Activated naive CD4-positive, alpha-beta T cell treated with anti-CD3 and anti-CD28 coated beads for 36 hours (primary cell): ENCODE measurements around the gene TMOD4. TPM values are rescaled to one million over a fixed set of nuclear protein-coding genes. Genes with fewer than 3 reads are reported as not detected.
"Not testable (repeated sequence)": the region's sequence is repeated elsewhere in the genome, so short reads cannot be mapped to it uniquely, and the experiment has no call there.

Source experiments
- CTCF ChIA-PET: fragments of 350-600 bp; sonication (Branson Sonifier 250); formaldehyde crosslinking; loops from one replicate; lab custom pipeline; 2021; ENCODE audit warnings: antibody characterized with exemption; lab: Charles Lee
- DNase-seq: peaks from one replicate; pipeline ENCODE4 v3.0.0-alpha.2; 2020
- H3K27ac Mint-ChIP-seq: one replicate; pipeline ENCODE4 v1.8.0; 2021; ENCODE audit warnings: mild to moderate bottlenecking, mixed read lengths
- H3K27me3 Mint-ChIP-seq: one replicate; pipeline ENCODE4 v1.8.0; 2021; ENCODE audit warnings: low read depth, mixed read lengths
- H3K36me3 Mint-ChIP-seq: one replicate; pipeline ENCODE4 v1.8.0; 2021; ENCODE audit warnings: low read depth, mixed read lengths
- H3K4me1 Mint-ChIP-seq: one replicate; pipeline ENCODE4 v1.8.0; 2021; ENCODE audit warnings: low read depth, mixed read lengths
- H3K4me3 Mint-ChIP-seq: one replicate; pipeline ENCODE4 v1.8.0; 2021; ENCODE audit warnings: mild to moderate bottlenecking, moderate library complexity, mixed read lengths
- H3K9me3 Mint-ChIP-seq: one replicate; pipeline ENCODE4 v1.8.0; 2021; ENCODE audit warnings: mixed read lengths
- intact Hi-C: fragments of 100-400 bp; cut with micrococcal nuclease; formaldehyde crosslinking; loops from one replicate; pipeline ENCODE4 v1.15.1; 2023
- total RNA-seq, 2 experiments: library from RNA; stranded (reverse); gene quantifications; one replicate each; pipeline ENCODE4 v1.2.3, GENCODE V29; 2021

Gene TMOD4
- total RNA-seq, 2 experiments from 2014 or later = 0.98 to 1.1 TPM

DNA sequence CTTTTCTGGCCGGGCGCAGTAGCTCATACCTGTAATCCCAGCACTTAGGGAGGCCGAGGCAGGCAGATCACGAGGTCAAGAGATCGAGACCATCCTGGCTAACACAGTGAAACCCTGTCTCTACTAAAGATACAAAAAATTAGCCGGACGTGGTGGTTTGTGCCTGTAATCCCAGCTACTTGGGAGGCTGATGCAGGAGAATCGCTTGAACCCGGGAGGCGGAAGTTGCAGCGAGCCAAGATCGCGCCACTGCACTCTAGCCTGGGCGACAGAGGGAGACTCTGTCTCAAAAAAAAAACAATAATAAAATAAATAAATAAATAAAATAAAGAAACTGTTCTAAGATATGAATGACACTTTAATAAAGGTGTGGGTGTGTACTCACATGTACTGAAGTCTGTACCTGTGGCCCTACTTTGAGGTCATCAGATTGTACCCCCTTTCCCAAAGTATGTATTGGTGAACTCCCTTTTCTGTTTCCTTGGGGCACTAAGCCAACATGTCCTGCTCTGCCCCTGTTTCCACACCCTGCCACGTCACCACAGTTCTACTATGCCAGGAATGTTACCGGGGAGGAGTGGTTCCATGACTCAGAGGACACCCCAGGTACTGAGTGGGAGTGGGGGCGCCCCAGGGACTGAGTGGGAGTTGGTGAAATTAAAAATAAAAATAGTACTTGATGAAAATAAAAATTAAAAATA, 19.3 kb upstream of the TMOD4 start:
- not testable (repeated sequence) for H3K27ac Mint-ChIP-seq, H3K27me3 Mint-ChIP-seq, H3K9me3 Mint-ChIP-seq, DNase-seq, H3K4me3 Mint-ChIP-seq
- Mint-ChIP-seq H3K4me1 (peaks cover 25% of the 10 kb centered on the region), H3K36me3 (peaks cover 12% of the 10 kb centered on the region)
- intact Hi-C loops = loop anchor here (5.0 to 10.0 kb wide), 5 partner anchors 132 to 852 kb away; partner anchors contain the start of genes C2CD4D, PI4KB, POGZ and RORC
- CTCF ChIA-PET = interaction anchor here (0.8 to 1.9 kb wide), 8 partner anchors 18 to 147 kb away, joined by 3 to 14 read pairs (median 3); no protein-coding TSS in a partner anchor

- CTCF ChIA-PET = interaction anchor here (1.4 kb wide), 1 partner anchor 58 kb away, joined by 6 read pairs; no protein-coding TSS in a partner anchor
- Mint-ChIP-seq H3K4me3 (no peak overlapping the region), H3K9me3 (no peaks in the 10 kb centered on the region), H3K4me1 (peaks cover 27% of the 10 kb centered on the region), H3K27me3 (no peaks in the 10 kb centered on the region), H3K27ac (no peak overlapping the region), H3K36me3 (peaks cover 5% of the 10 kb centered on the region)
- DNase-seq = no peak
- intact Hi-C loops = loop anchor here (10.0 kb wide), 2 partner anchors 421 to 641 kb away; partner anchors contain the start of genes C2CD4D, RORC and SNX27
Measured at GRCh38 chr1:151193856-151194255, 18.1 kb upstream of the TMOD4 start.

- H3K4me1 Mint-ChIP-seq = peaks cover 32% of the 10 kb centered on the region
- intact Hi-C loops = loop anchor here (10.0 kb wide), 2 partner anchors 421 to 641 kb away; partner anchors contain the start of genes C2CD4D, RORC and SNX27
- H3K4me3 Mint-ChIP-seq = no peak overlapping the region
- no peak for DNase-seq
- CTCF ChIA-PET = interaction anchor here (0.7 to 1.4 kb wide), 3 partner anchors 15 to 59 kb away, joined by 3 to 6 read pairs (median 3); no protein-coding TSS in a partner anchor
- H3K36me3 Mint-ChIP-seq = peaks cover under 1% of the 10 kb centered on the region
- no peaks in the 10 kb centered on the region for H3K27me3 Mint-ChIP-seq
- H3K27ac Mint-ChIP-seq = no peak overlapping the region
- no peaks in the 10 kb centered on the region for H3K9me3 Mint-ChIP-seq
Measured at GRCh38 chr1:151193304-151193703, 17.5 kb upstream of the TMOD4 start.

DNA sequence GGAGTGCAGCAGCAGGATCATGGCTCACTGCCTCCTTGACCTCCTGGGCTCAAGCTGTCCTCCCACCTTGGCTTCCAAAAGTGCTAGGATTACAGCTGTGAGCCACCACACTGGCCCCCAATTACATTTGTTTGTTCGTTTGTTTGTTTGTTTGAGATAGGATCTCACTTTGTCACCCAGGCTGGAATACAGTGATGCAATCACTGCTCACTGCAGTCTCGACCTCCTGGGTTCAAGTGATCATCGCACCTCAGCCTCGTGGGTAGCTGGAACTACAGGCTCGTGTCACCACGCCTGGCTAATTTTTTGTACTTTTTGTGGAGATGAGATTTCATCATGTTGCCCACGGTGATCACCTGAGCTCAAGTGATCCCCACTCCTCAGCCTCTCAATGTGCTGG, 16.3 kb upstream of the TMOD4 start:
- CTCF ChIA-PET = interaction anchor here (0.6 to 0.8 kb wide), 4 partner anchors 36 to 74 kb away, joined by 3 to 4 read pairs (median 3); no protein-coding TSS in a partner anchor
- no peak overlapping the region for H3K27ac Mint-ChIP-seq
- no peak overlapping the region for H3K4me3 Mint-ChIP-seq
- intact Hi-C loops = loop anchor here (10.0 kb wide), 2 partner anchors 423 to 643 kb away; partner anchors contain the start of genes C2CD4D, RORC and SNX27
- H3K9me3 Mint-ChIP-seq = no peaks in the 10 kb centered on the region
- H3K27me3 Mint-ChIP-seq = no peaks in the 10 kb centered on the region
- no peaks in the 10 kb centered on the region for H3K36me3 Mint-ChIP-seq
- H3K4me1 Mint-ChIP-seq = peaks cover 29% of the 10 kb centered on the region
- no peak for DNase-seq

- Mint-ChIP-seq H3K27me3 (no peaks in the 10 kb centered on the region), H3K36me3 (peaks cover 12% of the 10 kb centered on the region), H3K27ac (peak within 1 kb of the TSS; percentile 95), H3K4me1 (peaks cover 32% of the 10 kb centered on the region), H3K4me3 (peak within 1 kb of the TSS; percentile 96), H3K9me3 (no peaks in the 10 kb centered on the region)
- CTCF ChIA-PET = interaction anchor here (0.6 to 1.4 kb wide), 7 partner anchors 9 to 151 kb away, joined by 3 to 4 read pairs (median 3); partner anchors contain the start of genes PIP5K1A and TNFAIP8L2
- intact Hi-C loops = loop anchor here (1.0 to 10.0 kb wide), 6 partner anchors 8 to 645 kb away; partner anchors contain the start of genes C2CD4D, PIP5K1A, PSMD4 and RORC
- peak; percentile 92 for DNase-seq
Measured at GRCh38 chr1:151189637-151190445, 14.1 kb upstream of the TMOD4 start, which contains the start of gene VPS72. TSS of gene VPS72 (minus strand) at chr1:151190197. CDS start at chr1:151190121, 76 bp downstream.

DNA sequence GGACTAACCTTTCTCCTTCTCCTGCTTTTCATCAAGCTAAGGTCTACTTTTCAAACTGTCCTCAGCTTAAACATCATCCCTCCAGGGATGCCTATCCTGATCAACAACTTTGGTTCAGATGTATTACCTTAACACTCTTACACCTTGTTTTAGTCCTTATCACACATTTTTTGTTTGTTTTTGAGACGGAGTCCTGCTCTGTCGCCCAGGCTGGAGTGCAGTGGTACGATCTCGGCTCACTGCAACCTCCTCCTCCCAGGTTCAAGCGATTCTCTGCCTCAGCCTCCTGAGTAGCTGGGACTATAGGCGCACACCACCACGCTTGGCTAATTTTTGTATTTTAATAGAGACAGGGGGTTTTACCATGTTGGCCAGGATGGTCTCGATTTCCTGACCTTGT, 12.9 kb upstream of the TMOD4 start:
- Mint-ChIP-seq H3K4me1 (peaks cover 32% of the 10 kb centered on the region), H3K4me3 (peak overlapping the region; percentile 96), H3K36me3 (peaks cover 19% of the 10 kb centered on the region)
- intact Hi-C loops, H3K27me3 Mint-ChIP-seq, H3K27ac Mint-ChIP-seq, DNase-seq, H3K9me3 Mint-ChIP-seq: not testable (repeated sequence)
- CTCF ChIA-PET = interaction anchor here (1.0 kb wide), 1 partner anchor 89 kb away, joined by 3 read pairs; no protein-coding TSS in a partner anchor

DNA sequence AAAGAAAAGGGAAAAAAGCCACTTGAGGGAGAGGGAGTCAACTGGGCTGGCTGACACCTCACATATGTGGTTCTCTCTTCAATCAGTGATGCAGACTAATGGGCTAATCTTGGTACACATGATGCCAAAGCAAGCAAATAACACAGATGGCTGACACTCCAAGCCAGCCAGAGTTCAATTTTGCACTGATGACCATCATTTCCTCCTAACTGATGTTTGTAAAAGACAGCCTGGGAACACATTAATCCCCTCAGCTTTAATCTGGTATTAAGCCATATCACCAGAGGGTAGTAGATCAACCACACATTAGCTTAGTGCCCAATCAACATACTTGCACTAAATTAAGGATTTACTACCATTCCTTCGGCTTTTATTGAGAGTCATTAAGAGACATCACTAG, 11.4 kb upstream of the TMOD4 start:
- Mint-ChIP-seq H3K27ac (no peak overlapping the region), H3K4me3 (no peak overlapping the region), H3K9me3 (no peaks in the 10 kb centered on the region), H3K36me3 (peaks cover 27% of the 10 kb centered on the region), H3K27me3 (no peaks in the 10 kb centered on the region), H3K4me1 (peaks cover 32% of the 10 kb centered on the region)
- CTCF ChIA-PET = interaction anchor here (0.9 to 1.1 kb wide), 2 partner anchors 10 to 65 kb away, joined by 4 to 5 read pairs; no protein-coding TSS in a partner anchor
- intact Hi-C loops = no loop called here
- no peak for DNase-seq

DNA sequence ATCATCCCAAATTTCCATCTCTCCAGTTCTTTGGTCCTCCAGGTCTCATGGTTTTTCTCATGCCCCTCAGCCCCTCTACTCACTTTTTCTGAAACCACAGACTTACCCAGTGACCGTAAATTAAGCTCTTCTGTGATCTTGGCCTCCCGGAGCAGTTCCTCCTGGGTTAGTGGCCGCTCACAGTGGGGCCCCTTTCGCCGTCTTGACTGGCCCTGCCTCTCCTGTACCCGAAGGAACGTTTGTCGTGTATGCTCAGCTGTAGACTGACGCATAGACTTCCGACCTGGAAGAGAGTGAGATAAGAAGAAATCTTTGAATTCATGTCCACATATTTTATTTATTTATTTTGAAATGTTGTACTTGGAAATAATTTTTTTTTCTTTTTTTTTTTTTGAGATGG, 8.4 kb upstream of the TMOD4 start:
- Mint-ChIP-seq H3K27me3 (no peaks in the 10 kb centered on the region), H3K4me3 (no peak overlapping the region), H3K36me3 (peaks cover 42% of the 10 kb centered on the region), H3K9me3 (no peaks in the 10 kb centered on the region), H3K4me1 (peaks cover 21% of the 10 kb centered on the region), H3K27ac (no peak overlapping the region)
- no peak for DNase-seq
- CTCF ChIA-PET = interaction anchor here (0.5 kb wide), 1 partner anchor 113 kb away, joined by 3 read pairs; no protein-coding TSS in a partner anchor
- intact Hi-C loops = no loop called here

DNA sequence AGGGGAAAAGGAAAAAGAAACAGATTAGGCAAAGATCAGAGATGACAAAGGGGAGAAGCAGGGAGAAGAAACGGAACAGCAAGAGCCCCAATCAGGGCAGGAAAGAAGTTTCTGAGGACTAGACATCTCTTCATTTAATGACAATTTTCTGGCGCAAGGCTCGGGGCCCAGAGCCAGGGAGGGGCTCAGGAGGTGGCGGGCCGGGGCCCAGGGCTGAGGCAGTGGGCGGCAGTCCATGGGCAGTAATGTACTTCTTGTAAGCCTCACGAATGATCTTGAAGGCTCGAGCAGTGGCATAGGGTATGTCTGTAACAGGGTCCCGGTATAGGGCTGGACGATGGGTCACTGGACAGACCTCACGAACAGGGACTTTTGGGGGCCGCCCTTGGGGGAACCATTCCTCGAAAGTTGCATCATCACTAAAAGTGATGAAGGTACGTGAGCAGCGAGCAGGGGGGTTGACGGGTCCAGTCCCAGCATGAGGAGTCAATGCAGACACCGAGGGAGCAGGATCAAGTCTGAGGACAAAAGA, 799 bp upstream of the TMOD4 start:
- Mint-ChIP-seq H3K9me3 (no peaks in the 10 kb centered on the region), H3K27ac (no peak overlapping the region), H3K4me1 (no peaks in the 10 kb centered on the region), H3K36me3 (peaks cover 36% of the 10 kb centered on the region), H3K27me3 (no peaks in the 10 kb centered on the region), H3K4me3 (no peak overlapping the region)
- DNase-seq = no peak
- CTCF ChIA-PET = interaction anchor here (0.7 to 1.8 kb wide), 5 partner anchors 10 to 152 kb away, joined by 3 to 5 read pairs (median 4); partner anchors contain the start of genes LYSMD1 and SCNM1
- intact Hi-C loops = no loop called here

- CTCF ChIA-PET = interaction anchor here (1.4 kb wide), 2 partner anchors 9 to 31 kb away, joined by 4 read pairs; partner anchors contain the start of genes LYSMD1 and SCNM1
- intact Hi-C loops = no loop called here
- no peaks in the 10 kb centered on the region for H3K4me1 Mint-ChIP-seq
- H3K4me3 Mint-ChIP-seq = no peak overlapping the region
- H3K9me3 Mint-ChIP-seq = no peaks in the 10 kb centered on the region
- H3K27ac Mint-ChIP-seq = peak overlapping the region; percentile 63
- H3K36me3 Mint-ChIP-seq = peaks cover 26% of the 10 kb centered on the region
- no peak for DNase-seq
- no peaks in the 10 kb centered on the region for H3K27me3 Mint-ChIP-seq
Measured at GRCh38 chr1:151175041-151175741, 590 bp downstream of the TMOD4 start.

GRCh38 chr1:151171190-151171589, 4.6 kb downstream of the TMOD4 start:
- H3K27me3 Mint-ChIP-seq = no peaks in the 10 kb centered on the region
- intact Hi-C loops = no loop called here
- H3K4me1 Mint-ChIP-seq = peaks cover 16% of the 10 kb centered on the region
- H3K4me3 Mint-ChIP-seq = no peak overlapping the region
- no peak for DNase-seq
- H3K27ac Mint-ChIP-seq = no peak overlapping the region
- H3K36me3 Mint-ChIP-seq = peaks cover 24% of the 10 kb centered on the region
- H3K9me3 Mint-ChIP-seq = no peaks in the 10 kb centered on the region
- CTCF ChIA-PET = interaction anchor here (0.5 to 2.1 kb wide), 3 partner anchors 13 to 248 kb away, joined by 3 to 5 read pairs (median 4); no protein-coding TSS in a partner anchor
